HepG2 (cell line): ENCODE measurements around the gene CRIP1. TPM values are rescaled to one million over a fixed set of nuclear protein-coding genes. Genes with fewer than 3 reads are reported as not detected.

Source experiments
- KAT7 ChIP-seq: IDR thresholded peaks from 2 replicates; pipeline ENCODE4 v1.6.1; 2018; ENCODE audit warnings: borderline replicate concordance, missing compliant biosample characterization
- MEIS2 ChIP-seq: sonication (generic); formaldehyde crosslinking; IDR thresholded peaks from 2 replicates; pipeline ENCODE4 v1.9.0; 2021; ENCODE audit warnings: mild to moderate bottlenecking, missing genetic modification reagents
- NCOA5 ChIP-seq: sonication (generic); formaldehyde crosslinking; IDR thresholded peaks from 2 replicates; pipeline ENCODE4 v1.4.0; 2020; ENCODE audit warnings: missing genetic modification reagents
- ZFY ChIP-seq: sonication (generic); formaldehyde crosslinking; IDR thresholded peaks from 2 replicates; pipeline ENCODE4 v1.4.0; 2020; ENCODE audit warnings: missing genetic modification reagents
- ZNF263 ChIP-seq: sonication (generic); formaldehyde crosslinking; IDR thresholded peaks from 2 replicates; pipeline ENCODE4 v1.4.0; 2020; ENCODE audit warnings: missing genetic modification reagents
- polyA plus RNA-seq, 8 experiments: library from polyadenylated mRNA; depleted of rRNA in 3 of 8; stranded (reverse) in 7 of 8; unstranded in 1 of 8; fragments of >200 nt; fragmentation: Illumina TruSeq in 4 of 8; extraction: Trizol in 4 of 8; gene quantifications; 2 replicates each; pipeline versions ENCODE4 v1.2.1 to v1.2.3, GENCODE V29; 2011 to 2016; ENCODE audit warnings: low read depth in 4 of 8, missing spikeins in 1 of 8, mixed read lengths in 1 of 8; ENCODE audit not compliant: insufficient read depth in 1 of 8
- total RNA-seq, 5 experiments: library from RNA; depleted of rRNA; stranded (reverse); fragments of >200 nt; fragmentation: Illumina TruSeq; extraction: Trizol; gene quantifications; 2 replicates each; pipeline ENCODE4 v1.2.3, GENCODE V29; 2016; ENCODE audit warnings: low read depth in 1 of 5
- TF ChIP-seq, protein P1 (sequence below): sonication (generic); formaldehyde crosslinking; IDR thresholded peaks from 2 replicates; pipeline ENCODE4 v1.5.1; 2020; ENCODE audit warnings: mild to moderate bottlenecking, missing genetic modification reagents, borderline replicate concordance
- TF ChIP-seq, protein P2 (sequence below): sonication (generic); formaldehyde crosslinking; conservative IDR thresholded peaks from 2 replicates; pipeline ENCODE4 v1.4.0; 2020; ENCODE audit warnings: missing genetic modification reagents
- TF ChIP-seq, protein P3 (sequence below): sonication (generic); formaldehyde crosslinking; IDR thresholded peaks from 2 replicates; pipeline ENCODE4 v1.5.1; 2020; ENCODE audit warnings: mild to moderate bottlenecking, missing genetic modification reagents, borderline replicate concordance
- TF ChIP-seq, protein P4 (sequence below): sonication (generic); formaldehyde crosslinking; IDR thresholded peaks from 2 replicates; pipeline ENCODE4 v1.4.0; 2020; ENCODE audit warnings: missing genetic modification reagents, borderline replicate concordance
- TF ChIP-seq, protein P5 (sequence below): sonication (generic); formaldehyde crosslinking; IDR thresholded peaks from 2 replicates; pipeline ENCODE4 v1.4.0; 2020; ENCODE audit warnings: missing genetic modification reagents

The CRIP1 gene
- total and polyA plus RNA-seq, 2 of the 13 experiments (the other 11 are each of a cell fraction or from before 2014, with no cell fraction given): 53.9 to 59.5 TPM

DNA sequence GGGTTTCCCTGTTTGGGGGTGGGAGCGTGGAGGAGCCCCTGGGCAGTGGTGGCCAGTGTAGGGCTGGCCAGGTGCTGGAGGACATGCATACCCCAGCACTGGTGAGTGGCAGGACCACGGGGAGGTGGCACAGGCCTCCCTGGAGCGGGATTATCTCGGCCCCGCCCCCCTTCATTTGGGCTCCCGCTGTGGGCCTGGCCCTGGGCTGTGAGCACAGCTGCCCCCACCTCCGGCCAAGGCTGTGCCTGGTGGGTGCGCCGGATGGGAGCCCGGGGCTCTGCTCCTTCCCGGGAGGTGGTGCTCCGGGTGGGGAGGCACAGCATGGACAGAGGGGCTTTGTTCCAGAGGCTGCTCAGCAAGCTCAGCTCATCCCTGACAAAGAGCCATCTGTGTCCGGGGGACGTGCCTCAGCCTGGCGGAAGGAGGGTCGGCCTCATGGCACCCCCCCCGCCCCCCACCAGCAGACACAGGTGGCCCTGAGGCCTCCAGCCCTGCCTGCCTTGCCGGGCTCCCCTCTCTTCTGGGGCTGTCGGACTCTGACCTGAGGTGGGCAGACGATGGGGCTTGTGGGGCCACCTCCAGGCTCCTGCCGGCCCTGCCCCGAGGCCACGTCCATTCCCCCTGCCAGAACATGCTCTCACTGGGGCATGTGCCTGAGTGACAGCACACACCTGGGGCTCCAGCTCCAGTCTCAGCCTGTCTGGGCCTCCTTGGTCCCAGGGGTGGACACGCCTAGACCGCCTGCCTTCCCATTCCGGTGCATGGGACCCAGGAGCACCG is 12.8 kb downstream of the CRIP1 start (continued):
- TF ChIP-seq, protein P1, sequence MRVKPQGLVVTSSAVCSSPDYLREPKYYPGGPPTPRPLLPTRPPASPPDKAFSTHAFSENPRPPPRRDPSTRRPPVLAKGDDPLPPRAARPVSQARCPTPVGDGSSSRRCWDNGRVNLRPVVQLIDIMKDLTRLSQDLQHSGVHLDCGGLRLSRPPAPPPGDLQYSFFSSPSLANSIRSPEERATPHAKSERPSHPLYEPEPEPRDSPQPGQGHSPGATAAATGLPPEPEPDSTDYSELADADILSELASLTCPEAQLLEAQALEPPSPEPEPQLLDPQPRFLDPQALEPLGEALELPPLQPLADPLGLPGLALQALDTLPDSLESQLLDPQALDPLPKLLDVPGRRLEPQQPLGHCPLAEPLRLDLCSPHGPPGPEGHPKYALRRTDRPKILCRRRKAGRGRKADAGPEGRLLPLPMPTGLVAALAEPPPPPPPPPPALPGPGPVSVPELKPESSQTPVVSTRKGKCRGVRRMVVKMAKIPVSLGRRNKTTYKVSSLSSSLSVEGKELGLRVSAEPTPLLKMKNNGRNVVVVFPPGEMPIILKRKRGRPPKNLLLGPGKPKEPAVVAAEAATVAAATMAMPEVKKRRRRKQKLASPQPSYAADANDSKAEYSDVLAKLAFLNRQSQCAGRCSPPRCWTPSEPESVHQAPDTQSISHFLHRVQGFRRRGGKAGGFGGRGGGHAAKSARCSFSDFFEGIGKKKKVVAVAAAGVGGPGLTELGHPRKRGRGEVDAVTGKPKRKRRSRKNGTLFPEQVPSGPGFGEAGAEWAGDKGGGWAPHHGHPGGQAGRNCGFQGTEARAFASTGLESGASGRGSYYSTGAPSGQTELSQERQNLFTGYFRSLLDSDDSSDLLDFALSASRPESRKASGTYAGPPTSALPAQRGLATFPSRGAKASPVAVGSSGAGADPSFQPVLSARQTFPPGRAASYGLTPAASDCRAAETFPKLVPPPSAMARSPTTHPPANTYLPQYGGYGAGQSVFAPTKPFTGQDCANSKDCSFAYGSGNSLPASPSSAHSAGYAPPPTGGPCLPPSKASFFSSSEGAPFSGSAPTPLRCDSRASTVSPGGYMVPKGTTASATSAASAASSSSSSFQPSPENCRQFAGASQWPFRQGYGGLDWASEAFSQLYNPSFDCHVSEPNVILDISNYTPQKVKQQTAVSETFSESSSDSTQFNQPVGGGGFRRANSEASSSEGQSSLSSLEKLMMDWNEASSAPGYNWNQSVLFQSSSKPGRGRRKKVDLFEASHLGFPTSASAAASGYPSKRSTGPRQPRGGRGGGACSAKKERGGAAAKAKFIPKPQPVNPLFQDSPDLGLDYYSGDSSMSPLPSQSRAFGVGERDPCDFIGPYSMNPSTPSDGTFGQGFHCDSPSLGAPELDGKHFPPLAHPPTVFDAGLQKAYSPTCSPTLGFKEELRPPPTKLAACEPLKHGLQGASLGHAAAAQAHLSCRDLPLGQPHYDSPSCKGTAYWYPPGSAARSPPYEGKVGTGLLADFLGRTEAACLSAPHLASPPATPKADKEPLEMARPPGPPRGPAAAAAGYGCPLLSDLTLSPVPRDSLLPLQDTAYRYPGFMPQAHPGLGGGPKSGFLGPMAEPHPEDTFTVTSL (CRISPR knock-in tag): no peak
- no peak; the same call in none of the 2 replicates for TF ChIP-seq MEIS2
- TF ChIP-seq, protein P2, sequence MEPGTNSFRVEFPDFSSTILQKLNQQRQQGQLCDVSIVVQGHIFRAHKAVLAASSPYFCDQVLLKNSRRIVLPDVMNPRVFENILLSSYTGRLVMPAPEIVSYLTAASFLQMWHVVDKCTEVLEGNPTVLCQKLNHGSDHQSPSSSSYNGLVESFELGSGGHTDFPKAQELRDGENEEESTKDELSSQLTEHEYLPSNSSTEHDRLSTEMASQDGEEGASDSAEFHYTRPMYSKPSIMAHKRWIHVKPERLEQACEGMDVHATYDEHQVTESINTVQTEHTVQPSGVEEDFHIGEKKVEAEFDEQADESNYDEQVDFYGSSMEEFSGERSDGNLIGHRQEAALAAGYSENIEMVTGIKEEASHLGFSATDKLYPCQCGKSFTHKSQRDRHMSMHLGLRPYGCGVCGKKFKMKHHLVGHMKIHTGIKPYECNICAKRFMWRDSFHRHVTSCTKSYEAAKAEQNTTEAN (CRISPR knock-in tag): peak; percentile 68
- TF ChIP-seq ZNF263 (CRISPR knock-in tag): peak; percentile 98
- no peak for TF ChIP-seq NCOA5 (CRISPR knock-in tag)
- TF ChIP-seq ZFY (CRISPR knock-in tag): peak; percentile 77
- TF ChIP-seq, protein P3, sequence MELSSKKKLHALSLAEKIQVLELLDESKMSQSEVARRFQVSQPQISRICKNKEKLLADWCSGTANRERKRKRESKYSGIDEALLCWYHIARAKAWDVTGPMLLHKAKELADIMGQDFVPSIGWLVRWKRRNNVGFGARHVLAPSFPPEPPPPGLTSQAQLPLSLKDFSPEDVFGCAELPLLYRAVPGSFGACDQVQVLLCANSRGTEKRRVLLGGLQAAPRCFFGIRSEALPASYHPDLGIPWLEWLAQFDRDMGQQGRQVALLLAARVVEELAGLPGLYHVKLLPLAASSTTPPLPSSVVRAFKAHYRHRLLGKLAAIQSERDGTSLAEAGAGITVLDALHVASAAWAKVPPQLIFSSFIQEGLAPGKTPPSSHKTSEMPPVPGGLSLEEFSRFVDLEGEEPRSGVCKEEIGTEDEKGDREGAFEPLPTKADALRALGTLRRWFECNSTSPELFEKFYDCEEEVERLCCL (CRISPR knock-in tag): no peak
- TF ChIP-seq, protein P4, sequence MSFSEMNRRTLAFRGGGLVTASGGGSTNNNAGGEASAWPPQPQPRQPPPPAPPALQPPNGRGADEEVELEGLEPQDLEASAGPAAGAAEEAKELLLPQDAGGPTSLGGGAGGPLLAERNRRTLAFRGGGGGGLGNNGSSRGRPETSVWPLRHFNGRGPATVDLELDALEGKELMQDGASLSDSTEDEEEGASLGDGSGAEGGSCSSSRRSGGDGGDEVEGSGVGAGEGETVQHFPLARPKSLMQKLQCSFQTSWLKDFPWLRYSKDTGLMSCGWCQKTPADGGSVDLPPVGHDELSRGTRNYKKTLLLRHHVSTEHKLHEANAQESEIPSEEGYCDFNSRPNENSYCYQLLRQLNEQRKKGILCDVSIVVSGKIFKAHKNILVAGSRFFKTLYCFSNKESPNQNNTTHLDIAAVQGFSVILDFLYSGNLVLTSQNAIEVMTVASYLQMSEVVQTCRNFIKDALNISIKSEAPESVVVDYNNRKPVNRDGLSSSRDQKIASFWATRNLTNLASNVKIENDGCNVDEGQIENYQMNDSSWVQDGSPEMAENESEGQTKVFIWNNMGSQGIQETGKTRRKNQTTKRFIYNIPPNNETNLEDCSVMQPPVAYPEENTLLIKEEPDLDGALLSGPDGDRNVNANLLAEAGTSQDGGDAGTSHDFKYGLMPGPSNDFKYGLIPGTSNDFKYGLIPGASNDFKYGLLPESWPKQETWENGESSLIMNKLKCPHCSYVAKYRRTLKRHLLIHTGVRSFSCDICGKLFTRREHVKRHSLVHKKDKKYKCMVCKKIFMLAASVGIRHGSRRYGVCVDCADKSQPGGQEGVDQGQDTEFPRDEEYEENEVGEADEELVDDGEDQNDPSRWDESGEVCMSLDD (CRISPR knock-in tag): peak; percentile 89; the same call in 1 of the 2 replicates
- TF ChIP-seq, protein P5, sequence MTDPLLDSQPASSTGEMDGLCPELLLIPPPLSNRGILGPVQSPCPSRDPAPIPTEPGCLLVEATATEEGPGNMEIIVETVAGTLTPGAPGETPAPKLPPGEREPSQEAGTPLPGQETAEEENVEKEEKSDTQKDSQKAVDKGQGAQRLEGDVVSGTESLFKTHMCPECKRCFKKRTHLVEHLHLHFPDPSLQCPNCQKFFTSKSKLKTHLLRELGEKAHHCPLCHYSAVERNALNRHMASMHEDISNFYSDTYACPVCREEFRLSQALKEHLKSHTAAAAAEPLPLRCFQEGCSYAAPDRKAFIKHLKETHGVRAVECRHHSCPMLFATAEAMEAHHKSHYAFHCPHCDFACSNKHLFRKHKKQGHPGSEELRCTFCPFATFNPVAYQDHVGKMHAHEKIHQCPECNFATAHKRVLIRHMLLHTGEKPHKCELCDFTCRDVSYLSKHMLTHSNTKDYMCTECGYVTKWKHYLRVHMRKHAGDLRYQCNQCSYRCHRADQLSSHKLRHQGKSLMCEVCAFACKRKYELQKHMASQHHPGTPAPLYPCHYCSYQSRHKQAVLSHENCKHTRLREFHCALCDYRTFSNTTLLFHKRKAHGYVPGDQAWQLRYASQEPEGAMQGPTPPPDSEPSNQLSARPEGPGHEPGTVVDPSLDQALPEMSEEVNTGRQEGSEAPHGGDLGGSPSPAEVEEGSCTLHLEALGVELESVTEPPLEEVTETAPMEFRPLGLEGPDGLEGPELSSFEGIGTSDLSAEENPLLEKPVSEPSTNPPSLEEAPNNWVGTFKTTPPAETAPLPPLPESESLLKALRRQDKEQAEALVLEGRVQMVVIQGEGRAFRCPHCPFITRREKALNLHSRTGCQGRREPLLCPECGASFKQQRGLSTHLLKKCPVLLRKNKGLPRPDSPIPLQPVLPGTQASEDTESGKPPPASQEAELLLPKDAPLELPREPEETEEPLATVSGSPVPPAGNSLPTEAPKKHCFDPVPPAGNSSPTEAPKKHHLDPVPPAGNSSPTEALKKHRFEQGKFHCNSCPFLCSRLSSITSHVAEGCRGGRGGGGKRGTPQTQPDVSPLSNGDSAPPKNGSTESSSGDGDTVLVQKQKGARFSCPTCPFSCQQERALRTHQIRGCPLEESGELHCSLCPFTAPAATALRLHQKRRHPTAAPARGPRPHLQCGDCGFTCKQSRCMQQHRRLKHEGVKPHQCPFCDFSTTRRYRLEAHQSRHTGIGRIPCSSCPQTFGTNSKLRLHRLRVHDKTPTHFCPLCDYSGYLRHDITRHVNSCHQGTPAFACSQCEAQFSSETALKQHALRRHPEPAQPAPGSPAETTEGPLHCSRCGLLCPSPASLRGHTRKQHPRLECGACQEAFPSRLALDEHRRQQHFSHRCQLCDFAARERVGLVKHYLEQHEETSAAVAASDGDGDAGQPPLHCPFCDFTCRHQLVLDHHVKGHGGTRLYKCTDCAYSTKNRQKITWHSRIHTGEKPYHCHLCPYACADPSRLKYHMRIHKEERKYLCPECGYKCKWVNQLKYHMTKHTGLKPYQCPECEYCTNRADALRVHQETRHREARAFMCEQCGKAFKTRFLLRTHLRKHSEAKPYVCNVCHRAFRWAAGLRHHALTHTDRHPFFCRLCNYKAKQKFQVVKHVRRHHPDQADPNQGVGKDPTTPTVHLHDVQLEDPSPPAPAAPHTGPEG (CRISPR knock-in tag): no peak
- TF ChIP-seq KAT7: no peak
